Natural killer cell (primary cell): ENCODE data around the gene MDK. TPM values are rescaled to one million over a fixed set of nuclear protein-coding genes. Genes with fewer than 3 reads are reported as not detected.
"Not testable (repeated sequence)": the region's sequence is repeated elsewhere in the genome, so short reads cannot be mapped to it uniquely, and the experiment has no call there.

Source experiments
- ATAC-seq, 3 donors: fragments of 150-1000 bp in 2 of 3; fragments of 200-7000 bp in 1 of 3; cut with Tn5 transposase; 1 replicate in 1 of 3; 2 replicates in 2 of 3; pipeline ENCODE4 v1.10.0; 2021; ENCODE audit warnings: mild to moderate bottlenecking in 2 of 3, moderate library complexity in 2 of 3
- DNase-seq, 2 donors: peaks; one replicate each; pipeline versions ENCODE4 v3.0.0 to v3.0.0-alpha.2; 2013 to 2021; ENCODE audit warnings: mixed read lengths in 1 of 2
- H3K27ac ChIP-seq: one replicate; pipeline ENCODE4 v1.5.1; 2013; ENCODE audit warnings: mild to moderate bottlenecking, low read length
- H3K27me3 ChIP-seq: one replicate; pipeline ENCODE4 v1.6.1; 2013; ENCODE audit warnings: low read length; ENCODE audit not compliant: control insufficient read depth, insufficient read depth
- H3K36me3 ChIP-seq: one replicate; pipeline ENCODE4 v1.6.1; 2013; ENCODE audit warnings: low read length; ENCODE audit not compliant: control insufficient read depth, insufficient read depth
- H3K4me1 ChIP-seq: one replicate; pipeline ENCODE4 v1.6.1; 2013; ENCODE audit warnings: low read length; ENCODE audit not compliant: control insufficient read depth, insufficient read depth
- H3K4me3 ChIP-seq: one replicate; pipeline ENCODE4 v1.5.1; 2013; ENCODE audit warnings: low read length
- H3K9me3 ChIP-seq: one replicate; pipeline ENCODE4 v1.6.1; 2013; ENCODE audit warnings: low read length; ENCODE audit not compliant: control insufficient read depth, insufficient read depth
- H3K27ac Mint-ChIP-seq, 2 donors: one replicate each; pipeline ENCODE4 v1.8.0; 2022; ENCODE audit warnings: mild to moderate bottlenecking in 2 of 2, mixed read lengths in 2 of 2, moderate library complexity in 1 of 2
- H3K27me3 Mint-ChIP-seq, 2 donors: one replicate each; pipeline ENCODE4 v1.8.0; 2022; ENCODE audit warnings: low read depth in 2 of 2, mixed read lengths in 2 of 2
- H3K36me3 Mint-ChIP-seq: one replicate; pipeline ENCODE4 v1.8.0; 2022; ENCODE audit warnings: mixed read lengths
- H3K4me1 Mint-ChIP-seq, 2 donors: one replicate each; pipeline ENCODE4 v1.8.0; 2022; ENCODE audit warnings: mixed read lengths in 2 of 2
- H3K4me3 Mint-ChIP-seq: one replicate; pipeline ENCODE4 v1.8.0; 2022; ENCODE audit warnings: mild to moderate bottlenecking, moderate library complexity, mixed read lengths
- H3K9me3 Mint-ChIP-seq, 2 donors: one replicate each; pipeline ENCODE4 v1.8.0; 2022; ENCODE audit warnings: mixed read lengths in 2 of 2
- CTCF ChIP-seq: fragments of 200-600 bp; IDR thresholded peaks from one replicate; pipeline ENCODE4 v1.8.0; 2022; ENCODE audit warnings: antibody characterized with exemption
- WGBS: methylation state at CpG from one replicate; pipeline ENCODE4 v1.1.7; 2013; ENCODE audit warnings: missing lambda C conversion rate; ENCODE audit not compliant: insufficient coverage; 5-methylcytosine and 5-hydroxymethylcytosine counted together
- intact Hi-C: fragments of 100-400 bp; cut with micrococcal nuclease; formaldehyde crosslinking; loops from one replicate; pipeline ENCODE4 v1.14.2; 2022
- total RNA-seq, 4 donors: library from RNA; stranded (reverse); fragments of 120-200 nt in 1 of 4; gene quantifications; one replicate each; pipeline versions ENCODE4 v1.2.3 to v1.2.4, GENCODE V29; 2013 to 2022

The MDK gene
- total RNA-seq, 3 donors from 2014 or later (not counting 1 experiment from before 2014, with no cell fraction given): 4.5 to 10.6 (median 6.3) TPM

GRCh38 chr11:46378296-46378695 lies 3.2 kb upstream of the MDK start:
- no peaks in the 10 kb centered on the region for H3K9me3 ChIP-seq
- no peak overlapping the region for H3K27ac ChIP-seq
- no peak for TF ChIP-seq CTCF
- ATAC-seq: no peak
- H3K27me3 Mint-ChIP-seq: peaks cover 0 to 4% of the 10 kb centered on the region in 2 donors
- H3K4me3 Mint-ChIP-seq: no peak overlapping the region
- H3K4me3 ChIP-seq: no peak overlapping the region
- H3K4me1 ChIP-seq: peaks cover 45% of the 10 kb centered on the region
- no peaks in the 10 kb centered on the region for H3K9me3 Mint-ChIP-seq
- WGBS: 93% methylated on average over 10 of the region's 10 CpGs
- H3K36me3 Mint-ChIP-seq: no peaks in the 10 kb centered on the region
- intact Hi-C loops: no loop called here
- H3K27ac Mint-ChIP-seq: peak overlapping the region; percentile 72 to 85
- H3K27me3 ChIP-seq: peaks cover 6% of the 10 kb centered on the region
- peaks cover 13 to 38% of the 10 kb centered on the region in 2 donors for H3K4me1 Mint-ChIP-seq
- H3K36me3 ChIP-seq: peaks cover 50% of the 10 kb centered on the region
- no peak for DNase-seq

GRCh38 chr11:46378811-46379481 lies 2.5 kb upstream of the MDK start:
- Histone ChIP-seq H3K4me3 (no peak overlapping the region), H3K9me3 (no peaks in the 10 kb centered on the region), H3K36me3 (peaks cover 46% of the 10 kb centered on the region), H3K4me1 (peaks cover 45% of the 10 kb centered on the region), H3K27ac (peak overlapping the region; percentile 64), H3K27me3 (peaks cover 10% of the 10 kb centered on the region)
- Mint-ChIP-seq H3K4me3 (peak overlapping the region; percentile 69), H3K9me3 (no peaks in the 10 kb centered on the region), H3K27me3 (peaks cover 0 to 7% of the 10 kb centered on the region in 2 donors), H3K27ac (peak overlapping the region; percentile 72 to 85), H3K36me3 (no peaks in the 10 kb centered on the region), H3K4me1 (peaks cover 13 to 38% of the 10 kb centered on the region in 2 donors)
- peak in 2 of 3 donors; percentile 25 to 33 for ATAC-seq
- intact Hi-C loops: no loop called here
- WGBS: 64% methylated on average over 19 of the region's 20 CpGs
- no peak for TF ChIP-seq CTCF
- no peak for DNase-seq

- not testable (repeated sequence) for H3K27me3 Mint-ChIP-seq, H3K9me3 Mint-ChIP-seq, DNase-seq, H3K4me3 ChIP-seq, H3K9me3 ChIP-seq, H3K36me3 Mint-ChIP-seq
- peak in 1 of 3 donors; percentile 23 for ATAC-seq
- Mint-ChIP-seq H3K4me3 (peak overlapping the region; percentile 69), H3K27ac (peak overlapping the region; percentile 72 to 85), H3K4me1 (peaks cover 13 to 38% of the 10 kb centered on the region in 2 donors)
- 73% methylated on average over 33 of the region's 36 CpGs for WGBS
- peaks cover 12% of the 10 kb centered on the region for H3K27me3 ChIP-seq
- H3K4me1 ChIP-seq: peaks cover 45% of the 10 kb centered on the region
- H3K27ac ChIP-seq: peak overlapping the region; percentile 64
- intact Hi-C loops: loop anchor here (5.0 kb wide), 1 partner anchor 32 kb away; the partner anchor contains the start of gene DGKZ
- peaks cover 39% of the 10 kb centered on the region for H3K36me3 ChIP-seq
These were observed 1.8 kb upstream of the MDK start for GRCh38 chr11:46379482-46380293.
